WERI-Rb-1 (cell line): Measurements from ENCODE around the gene L3MBTL1.
"Not testable (repeated sequence)": the region's sequence is repeated elsewhere in the genome, so short reads cannot be mapped to it uniquely, and the experiment has no call there.

Experiments used
- DNase-seq: peaks from one replicate; pipeline ENCODE4 v3.0.0-alpha.2; 2020
- H3K27ac ChIP-seq: fragments of 250-450 bp; sonication (Bioruptor Pico); 2 replicates; pipeline ENCODE4 v1.5.1; 2020; ENCODE audit warnings: mild to moderate bottlenecking, moderate library complexity
- H3K27me3 ChIP-seq: fragments of 250-450 bp; sonication (Bioruptor Pico); 2 replicates; pipeline ENCODE4 v1.5.1; 2021; ENCODE audit warnings: mild to moderate bottlenecking, low read depth, moderate library complexity; ENCODE audit not compliant: insufficient read depth, severe bottlenecking
- H3K36me3 ChIP-seq: fragments of 250-450 bp; sonication (Bioruptor Pico); 2 replicates; pipeline ENCODE4 v1.5.1; 2020; ENCODE audit warnings: mild to moderate bottlenecking, moderate library complexity
- H3K4me3 ChIP-seq: 2 replicates; pipeline ENCODE4 v1.5.1; 2011; ENCODE audit warnings: low read depth, mild to moderate bottlenecking, control low read depth, low read length
- H3K9me3 ChIP-seq: fragments of 250-450 bp; sonication (Bioruptor Pico); 2 replicates; pipeline ENCODE4 v1.5.1; 2021; ENCODE audit warnings: mild to moderate bottlenecking, moderate library complexity; ENCODE audit not compliant: severe bottlenecking
- TF ChIP-seq, protein P1 (sequence below): IDR thresholded peaks from 2 replicates; pipeline ENCODE4 v1.5.1; 2011; ENCODE audit warnings: low read depth, mild to moderate bottlenecking, control low read depth, inconsistent platforms, low read length

The L3MBTL1 gene

DNA sequence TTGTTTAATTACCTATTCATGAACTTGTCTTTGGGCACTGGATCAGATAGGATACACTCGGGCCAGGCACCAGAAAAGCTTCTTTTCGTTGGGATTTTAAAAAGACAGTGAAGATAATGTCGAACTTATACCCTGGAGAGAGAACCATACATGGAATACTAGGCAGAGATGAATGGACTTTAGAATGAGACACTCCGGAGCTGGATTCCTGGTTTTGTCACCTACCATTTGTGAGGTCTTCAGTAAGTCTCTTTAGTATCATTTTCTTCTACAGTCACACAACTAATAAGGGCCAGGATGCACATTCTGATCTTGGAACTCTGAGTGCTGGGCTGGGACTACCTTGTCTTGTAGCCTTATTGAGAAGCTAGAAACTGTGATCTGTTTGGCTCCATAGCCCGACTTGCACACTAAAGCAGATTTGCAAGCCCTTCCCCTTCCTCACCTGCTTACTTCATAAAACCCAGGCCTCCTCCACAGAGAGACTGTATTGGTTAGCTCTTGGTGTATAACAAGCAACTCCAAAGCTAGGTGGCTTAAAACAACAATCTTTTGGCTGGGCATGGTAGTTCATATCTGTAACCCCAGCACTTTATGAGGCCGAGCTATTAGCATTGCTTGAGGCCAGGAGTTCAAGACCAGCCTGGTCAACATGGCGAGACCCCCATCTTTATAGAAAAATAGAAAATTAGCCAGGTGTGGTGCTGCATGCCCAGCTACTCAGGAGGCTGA, 75.8 kb downstream of the L3MBTL1 start:
- Histone ChIP-seq H3K27me3 (no peaks in the 10 kb centered on the region), H3K36me3 (no peaks in the 10 kb centered on the region), H3K27ac (no peak overlapping the region), H3K9me3 (no peaks in the 10 kb centered on the region), H3K4me3 (no peak overlapping the region)
- DNase-seq = no peak
- TF ChIP-seq, protein P1, sequence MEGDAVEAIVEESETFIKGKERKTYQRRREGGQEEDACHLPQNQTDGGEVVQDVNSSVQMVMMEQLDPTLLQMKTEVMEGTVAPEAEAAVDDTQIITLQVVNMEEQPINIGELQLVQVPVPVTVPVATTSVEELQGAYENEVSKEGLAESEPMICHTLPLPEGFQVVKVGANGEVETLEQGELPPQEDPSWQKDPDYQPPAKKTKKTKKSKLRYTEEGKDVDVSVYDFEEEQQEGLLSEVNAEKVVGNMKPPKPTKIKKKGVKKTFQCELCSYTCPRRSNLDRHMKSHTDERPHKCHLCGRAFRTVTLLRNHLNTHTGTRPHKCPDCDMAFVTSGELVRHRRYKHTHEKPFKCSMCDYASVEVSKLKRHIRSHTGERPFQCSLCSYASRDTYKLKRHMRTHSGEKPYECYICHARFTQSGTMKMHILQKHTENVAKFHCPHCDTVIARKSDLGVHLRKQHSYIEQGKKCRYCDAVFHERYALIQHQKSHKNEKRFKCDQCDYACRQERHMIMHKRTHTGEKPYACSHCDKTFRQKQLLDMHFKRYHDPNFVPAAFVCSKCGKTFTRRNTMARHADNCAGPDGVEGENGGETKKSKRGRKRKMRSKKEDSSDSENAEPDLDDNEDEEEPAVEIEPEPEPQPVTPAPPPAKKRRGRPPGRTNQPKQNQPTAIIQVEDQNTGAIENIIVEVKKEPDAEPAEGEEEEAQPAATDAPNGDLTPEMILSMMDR = no peak

DNA sequence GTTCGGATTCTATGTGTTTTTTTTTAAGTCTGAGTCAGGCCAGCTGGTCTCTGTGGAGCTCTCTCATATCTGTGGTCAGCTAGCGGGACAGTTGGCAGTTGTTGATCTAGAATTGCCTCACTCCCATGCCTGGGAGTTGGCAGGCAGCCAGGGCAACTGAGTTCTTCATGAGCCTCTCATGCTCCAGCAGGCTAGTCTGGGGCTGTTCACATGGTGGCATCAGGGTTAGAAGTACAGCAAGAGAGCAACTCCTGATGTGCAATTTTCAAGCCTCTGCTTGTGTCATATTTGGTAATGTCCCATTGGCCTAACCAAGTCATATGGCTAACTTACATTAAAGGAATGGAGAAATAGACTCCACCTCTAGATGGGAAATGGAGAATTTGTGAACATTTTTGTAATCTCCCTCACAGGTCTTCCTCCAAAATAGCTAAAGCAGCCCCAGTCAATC, 76.5 kb downstream of the L3MBTL1 start:
- DNase-seq = no peak
- no peak overlapping the region for H3K27ac ChIP-seq
- no peaks in the 10 kb centered on the region for H3K36me3 ChIP-seq
- no peaks in the 10 kb centered on the region for H3K27me3 ChIP-seq
- TF ChIP-seq, protein P1 = no peak
- no peak overlapping the region for H3K4me3 ChIP-seq
- H3K9me3 ChIP-seq = no peaks in the 10 kb centered on the region

DNA sequence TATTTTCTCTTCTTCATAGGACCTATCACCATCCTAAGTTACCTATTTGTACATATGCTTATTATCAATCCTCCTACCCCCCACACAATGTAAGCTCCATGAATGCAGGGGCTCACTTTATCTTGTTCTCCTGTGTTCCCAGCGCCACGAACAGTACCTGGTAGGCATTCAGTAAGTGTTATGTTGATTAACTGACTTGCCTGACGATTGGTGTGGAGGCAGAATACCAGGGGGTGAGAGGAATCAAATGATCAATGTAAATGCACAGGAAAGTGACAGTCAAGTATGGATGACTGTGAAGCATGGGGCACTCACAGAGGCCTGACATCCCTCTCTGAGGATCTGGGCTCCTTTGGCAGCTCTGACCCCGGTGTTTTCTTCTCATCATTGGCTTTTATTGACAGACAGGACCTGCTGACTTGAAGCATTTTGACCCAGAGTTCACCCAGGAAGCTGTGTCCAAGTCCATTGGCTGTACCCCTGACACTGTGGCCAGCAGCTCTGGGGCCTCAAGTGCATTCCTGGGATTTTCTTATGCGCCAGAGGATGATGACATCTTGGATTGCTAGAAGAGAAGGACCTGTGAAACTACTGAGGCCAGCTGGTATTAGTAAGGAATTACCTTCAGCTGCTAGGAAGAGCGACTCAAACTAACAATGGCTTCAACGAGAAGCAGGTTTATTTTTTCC, 77.1 kb downstream of the L3MBTL1 start:
- TF ChIP-seq, protein P1 = no peak
- no peak overlapping the region for H3K27ac ChIP-seq
- H3K27me3 ChIP-seq = no peaks in the 10 kb centered on the region
- no peaks in the 10 kb centered on the region for H3K36me3 ChIP-seq
- no peak for DNase-seq
- no peaks in the 10 kb centered on the region for H3K9me3 ChIP-seq
- H3K4me3 ChIP-seq = no peak overlapping the region

DNA sequence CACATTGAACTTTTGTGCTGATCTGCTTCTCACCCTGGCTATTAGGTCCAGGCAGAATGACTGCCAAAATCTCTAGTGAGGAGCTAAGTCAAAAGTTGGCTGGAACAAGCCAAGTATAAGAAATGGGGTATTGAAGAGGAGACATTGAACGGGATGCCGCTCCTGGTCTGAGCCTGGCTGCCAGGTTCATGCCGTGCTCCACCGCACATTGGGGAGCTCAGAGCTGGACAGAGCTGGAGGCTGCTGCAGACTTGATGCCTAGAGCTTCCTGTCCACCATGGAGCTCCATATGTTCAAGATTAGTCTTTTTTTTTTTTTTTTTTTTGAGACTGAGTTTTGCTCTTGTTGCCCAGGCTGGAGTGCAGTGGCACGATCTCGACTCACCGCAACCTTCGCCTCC, 79.1 kb downstream of the L3MBTL1 start:
- Histone ChIP-seq H3K36me3 (no peaks in the 10 kb centered on the region), H3K27me3 (no peaks in the 10 kb centered on the region), H3K9me3 (no peaks in the 10 kb centered on the region), H3K4me3 (no peak overlapping the region), H3K27ac (no peak overlapping the region)
- TF ChIP-seq, protein P1 = no peak
- peak; percentile 13 for DNase-seq

DNA sequence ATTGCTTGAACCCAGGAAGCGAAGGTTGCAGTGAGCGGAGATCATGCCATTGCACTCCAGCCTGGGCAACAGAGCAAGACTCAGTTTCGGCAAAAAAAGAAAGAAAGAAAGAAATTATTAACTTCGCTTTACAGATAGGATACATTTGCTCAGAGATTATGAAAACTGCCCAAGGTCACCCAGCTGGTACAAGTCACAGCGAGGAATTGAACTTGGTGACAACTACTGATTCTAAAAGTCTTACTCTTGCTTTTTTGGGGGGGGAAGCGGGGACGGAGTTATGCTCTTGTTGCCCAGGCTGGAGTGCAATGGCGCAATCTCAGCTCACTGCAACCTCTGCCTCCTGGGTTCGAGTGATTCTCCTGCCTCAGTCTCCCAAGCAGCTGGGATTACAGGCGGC, 81.0 kb downstream of the L3MBTL1 start:
- not testable (repeated sequence) for H3K36me3 ChIP-seq, H3K4me3 ChIP-seq, H3K27ac ChIP-seq, H3K9me3 ChIP-seq, DNase-seq, H3K27me3 ChIP-seq

DNA sequence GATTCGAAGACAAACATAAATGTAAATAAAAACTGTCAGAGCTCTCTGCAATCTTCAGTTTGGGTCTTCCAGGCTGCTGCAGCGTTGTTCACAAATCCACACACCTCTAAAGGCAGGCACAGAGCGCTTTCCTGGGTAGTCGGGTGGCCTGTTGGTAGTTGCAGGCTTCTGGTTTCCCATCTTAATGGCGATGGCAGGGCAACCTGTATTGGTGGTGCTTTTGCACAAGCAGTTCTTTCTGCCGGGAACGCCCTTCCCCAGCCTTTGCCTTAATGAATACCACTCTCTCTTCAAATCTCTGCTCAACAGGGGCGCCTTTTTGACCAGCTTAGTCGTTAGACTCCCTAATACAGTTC, 82.5 kb downstream of the L3MBTL1 start:
- TF ChIP-seq, protein P1 = no peak
- Histone ChIP-seq H3K4me3 (peak overlapping the region; percentile 74), H3K9me3 (no peaks in the 10 kb centered on the region), H3K27ac (peak overlapping the region; percentile 92), H3K27me3 (no peaks in the 10 kb centered on the region), H3K36me3 (peaks cover 9% of the 10 kb centered on the region)
- DNase-seq = peak; percentile 25
